Measurements from ENCODE around the gene BCAS1. TPM values are rescaled to one million over a fixed set of nuclear protein-coding genes. Genes with fewer than 3 reads are reported as not detected.

BCAS1 gene
- total and polyA plus RNA-seq, 2 donors (not counting 3 experiments of a cell fraction or from before 2014, with no cell fraction given), result not detected

DNA sequence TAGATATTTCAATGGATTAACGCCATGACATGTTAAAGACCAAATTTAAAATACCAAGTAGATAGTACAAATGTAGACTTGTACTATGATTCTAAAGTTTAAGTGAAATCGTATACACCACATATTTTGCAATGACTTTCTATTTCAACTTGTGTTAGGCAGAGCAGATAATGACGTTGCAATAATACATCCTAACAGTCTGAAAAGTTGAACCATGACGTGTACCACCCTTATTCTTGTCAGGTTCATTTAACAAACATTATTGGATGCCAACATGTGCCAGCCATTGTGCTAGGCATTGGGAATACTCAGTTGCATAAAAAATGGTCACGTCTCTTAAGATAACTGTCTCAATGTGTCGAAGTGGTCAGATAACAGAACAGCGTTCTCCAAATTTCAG, 50.0 kb downstream of the BCAS1 start:
- no peak overlapping the region for H3K27ac ChIP-seq (ENCODE audit: insufficient read depth, low read depth, low read length)
- no peak overlapping the region for H3K4me2 ChIP-seq (ENCODE audit: insufficient read depth, low read length)
- no peak overlapping the region for H3K4me3 ChIP-seq (replicated peaks in 1 of 3; ENCODE audit: insufficient read depth in 1 of 3, low read depth in 1 of 3, low read length in 3 of 3)
- POLR2A ChIA-PET, result no interaction called here
- TF ChIP-seq, protein P1, sequence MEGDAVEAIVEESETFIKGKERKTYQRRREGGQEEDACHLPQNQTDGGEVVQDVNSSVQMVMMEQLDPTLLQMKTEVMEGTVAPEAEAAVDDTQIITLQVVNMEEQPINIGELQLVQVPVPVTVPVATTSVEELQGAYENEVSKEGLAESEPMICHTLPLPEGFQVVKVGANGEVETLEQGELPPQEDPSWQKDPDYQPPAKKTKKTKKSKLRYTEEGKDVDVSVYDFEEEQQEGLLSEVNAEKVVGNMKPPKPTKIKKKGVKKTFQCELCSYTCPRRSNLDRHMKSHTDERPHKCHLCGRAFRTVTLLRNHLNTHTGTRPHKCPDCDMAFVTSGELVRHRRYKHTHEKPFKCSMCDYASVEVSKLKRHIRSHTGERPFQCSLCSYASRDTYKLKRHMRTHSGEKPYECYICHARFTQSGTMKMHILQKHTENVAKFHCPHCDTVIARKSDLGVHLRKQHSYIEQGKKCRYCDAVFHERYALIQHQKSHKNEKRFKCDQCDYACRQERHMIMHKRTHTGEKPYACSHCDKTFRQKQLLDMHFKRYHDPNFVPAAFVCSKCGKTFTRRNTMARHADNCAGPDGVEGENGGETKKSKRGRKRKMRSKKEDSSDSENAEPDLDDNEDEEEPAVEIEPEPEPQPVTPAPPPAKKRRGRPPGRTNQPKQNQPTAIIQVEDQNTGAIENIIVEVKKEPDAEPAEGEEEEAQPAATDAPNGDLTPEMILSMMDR (IDR thresholded peaks at IDR 0.05; ENCODE audit: extremely low read depth in 1 of 2, insufficient read depth in 1 of 2, low read depth in 1 of 2, low read length in 2 of 2), result no peak
- TF ChIP-seq FOS (IDR thresholded peaks at IDR 0.05; ENCODE audit: borderline replicate concordance, insufficient read depth, low read length) (no peak), MYC (IDR thresholded peaks at IDR 0.05; ENCODE audit: low read depth, low read length) (no peak), POLR2AphosphoS5 (IDR thresholded peaks at IDR 0.05; ENCODE audit: insufficient read depth, low read depth, low read length) (no peak), EZH2 (IDR thresholded peaks at IDR 0.05; ENCODE audit: borderline replicate concordance, low read depth, low read length, severe bottlenecking) (no peak), POLR2A (IDR thresholded peaks at IDR 0.05; ENCODE audit: low read depth, low read length) (no peak), GATA2 (IDR thresholded peaks at IDR 0.05; ENCODE audit: insufficient read depth, insufficient read length, low read depth, low read length) (no peak), JUN (IDR thresholded peaks at IDR 0.05; ENCODE audit: borderline replicate concordance, insufficient read depth, insufficient read length, low read depth) (no peak)
- TF ChIP-seq, protein P2, sequence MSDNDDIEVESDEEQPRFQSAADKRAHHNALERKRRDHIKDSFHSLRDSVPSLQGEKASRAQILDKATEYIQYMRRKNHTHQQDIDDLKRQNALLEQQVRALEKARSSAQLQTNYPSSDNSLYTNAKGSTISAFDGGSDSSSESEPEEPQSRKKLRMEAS (IDR thresholded peaks at IDR 0.05; ENCODE audit: insufficient read depth, insufficient read length), result no peak
- no peaks in the 10 kb centered on the region for H3K79me2 ChIP-seq (ENCODE audit: control insufficient read depth, insufficient read depth, low read length)
- no peaks in the 10 kb centered on the region for H3K9me1 ChIP-seq (replicated peaks; ENCODE audit: control insufficient read depth, extremely low read depth, insufficient read depth, low read length)
- DNase-seq (ENCODE audit: low read depth, low spot score) (no peak), FAIRE-seq (no peak)
- H3K9me3 ChIP-seq (replicated peaks; ENCODE audit: control insufficient read depth, insufficient read depth, low read length), result no peaks in the 10 kb centered on the region
- intact Hi-C loops (cut with micrococcal nuclease), result no loop called here
- H3K9ac ChIP-seq (replicated peaks; ENCODE audit: extremely low read depth, insufficient read depth, low read length), result no peak overlapping the region
- no TSS peak for BruUV-seq (replicated peaks)
- no peaks in the 10 kb centered on the region for H3K27me3 ChIP-seq (ENCODE audit: control insufficient read depth in 2 of 2, insufficient read depth in 2 of 2, low read length in 2 of 2)
- dilution Hi-C loops (cut with MboI; ENCODE audit: extremely low pct_ligation_motif_present, low sequenced_read_pairs), result no loop called here
- H2AFZ ChIP-seq (ENCODE audit: low read depth, low read length), result no peak overlapping the region
- H3K36me3 ChIP-seq (ENCODE audit: control insufficient read depth in 2 of 2, extremely low read depth in 1 of 2, insufficient read depth in 2 of 2, low read length in 2 of 2), result no peaks in the 10 kb centered on the region
- no peaks in the 10 kb centered on the region for H3K4me1 ChIP-seq (ENCODE audit: control insufficient read depth, extremely low read depth, insufficient read depth, low read length)
- CTCF ChIA-PET, result no interaction called here
- no peaks in the 10 kb centered on the region for H4K20me1 ChIP-seq (replicated peaks; ENCODE audit: control insufficient read depth, extremely low read depth, insufficient read depth, low read length)
